Measurements from ENCODE around the gene PHF13.

PHF13 gene

GRCh38 chr1:6614929-6615785 is 1.6 kb downstream of the PHF13 start:
- Histone ChIP-seq H3K4me3 (ENCODE audit: low read depth, low read length) (peak overlapping the region; percentile 51), H3K4me1 (no peaks in the 10 kb centered on the region), H3K9me3 (no peaks in the 10 kb centered on the region), H3K27me3 (no peaks in the 10 kb centered on the region), H3K36me3 (no peaks in the 10 kb centered on the region; the same call in none of the 2 replicates)
- DNase-seq, result no peak
- TF ChIP-seq, protein P1, sequence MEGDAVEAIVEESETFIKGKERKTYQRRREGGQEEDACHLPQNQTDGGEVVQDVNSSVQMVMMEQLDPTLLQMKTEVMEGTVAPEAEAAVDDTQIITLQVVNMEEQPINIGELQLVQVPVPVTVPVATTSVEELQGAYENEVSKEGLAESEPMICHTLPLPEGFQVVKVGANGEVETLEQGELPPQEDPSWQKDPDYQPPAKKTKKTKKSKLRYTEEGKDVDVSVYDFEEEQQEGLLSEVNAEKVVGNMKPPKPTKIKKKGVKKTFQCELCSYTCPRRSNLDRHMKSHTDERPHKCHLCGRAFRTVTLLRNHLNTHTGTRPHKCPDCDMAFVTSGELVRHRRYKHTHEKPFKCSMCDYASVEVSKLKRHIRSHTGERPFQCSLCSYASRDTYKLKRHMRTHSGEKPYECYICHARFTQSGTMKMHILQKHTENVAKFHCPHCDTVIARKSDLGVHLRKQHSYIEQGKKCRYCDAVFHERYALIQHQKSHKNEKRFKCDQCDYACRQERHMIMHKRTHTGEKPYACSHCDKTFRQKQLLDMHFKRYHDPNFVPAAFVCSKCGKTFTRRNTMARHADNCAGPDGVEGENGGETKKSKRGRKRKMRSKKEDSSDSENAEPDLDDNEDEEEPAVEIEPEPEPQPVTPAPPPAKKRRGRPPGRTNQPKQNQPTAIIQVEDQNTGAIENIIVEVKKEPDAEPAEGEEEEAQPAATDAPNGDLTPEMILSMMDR (IDR thresholded peaks at IDR 0.05; ENCODE audit: low read depth, low read length), result no peak

DNA sequence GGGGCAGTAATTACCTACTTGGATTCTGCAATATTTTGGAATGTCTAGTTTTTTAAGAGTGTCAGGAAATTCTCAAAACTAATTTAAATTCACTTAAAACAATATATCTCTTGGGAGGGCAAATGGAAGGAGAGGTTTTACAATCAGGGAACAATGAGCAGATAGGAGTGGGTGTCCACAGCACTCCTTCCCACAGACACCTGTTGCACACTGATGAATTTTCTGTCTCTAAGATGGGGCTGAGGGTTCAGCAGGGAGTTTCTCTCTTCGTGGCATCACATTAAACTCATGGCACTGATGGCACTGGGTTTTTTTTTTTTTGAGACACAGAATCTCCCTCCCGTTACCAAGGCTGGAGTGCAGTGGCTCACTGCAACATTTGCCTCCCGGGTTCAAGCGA is 5.5 kb downstream of the PHF13 start:
- DNase-seq, result no peak
- Histone ChIP-seq H3K36me3 (peaks cover 3% of the 10 kb centered on the region), H3K27me3 (no peaks in the 10 kb centered on the region), H3K4me3 (ENCODE audit: low read depth, low read length) (no peak overlapping the region), H3K9me3 (no peaks in the 10 kb centered on the region), H3K4me1 (no peaks in the 10 kb centered on the region)
- TF ChIP-seq, protein P1 (IDR thresholded peaks at IDR 0.05; ENCODE audit: low read depth, low read length), result no peak

DNA sequence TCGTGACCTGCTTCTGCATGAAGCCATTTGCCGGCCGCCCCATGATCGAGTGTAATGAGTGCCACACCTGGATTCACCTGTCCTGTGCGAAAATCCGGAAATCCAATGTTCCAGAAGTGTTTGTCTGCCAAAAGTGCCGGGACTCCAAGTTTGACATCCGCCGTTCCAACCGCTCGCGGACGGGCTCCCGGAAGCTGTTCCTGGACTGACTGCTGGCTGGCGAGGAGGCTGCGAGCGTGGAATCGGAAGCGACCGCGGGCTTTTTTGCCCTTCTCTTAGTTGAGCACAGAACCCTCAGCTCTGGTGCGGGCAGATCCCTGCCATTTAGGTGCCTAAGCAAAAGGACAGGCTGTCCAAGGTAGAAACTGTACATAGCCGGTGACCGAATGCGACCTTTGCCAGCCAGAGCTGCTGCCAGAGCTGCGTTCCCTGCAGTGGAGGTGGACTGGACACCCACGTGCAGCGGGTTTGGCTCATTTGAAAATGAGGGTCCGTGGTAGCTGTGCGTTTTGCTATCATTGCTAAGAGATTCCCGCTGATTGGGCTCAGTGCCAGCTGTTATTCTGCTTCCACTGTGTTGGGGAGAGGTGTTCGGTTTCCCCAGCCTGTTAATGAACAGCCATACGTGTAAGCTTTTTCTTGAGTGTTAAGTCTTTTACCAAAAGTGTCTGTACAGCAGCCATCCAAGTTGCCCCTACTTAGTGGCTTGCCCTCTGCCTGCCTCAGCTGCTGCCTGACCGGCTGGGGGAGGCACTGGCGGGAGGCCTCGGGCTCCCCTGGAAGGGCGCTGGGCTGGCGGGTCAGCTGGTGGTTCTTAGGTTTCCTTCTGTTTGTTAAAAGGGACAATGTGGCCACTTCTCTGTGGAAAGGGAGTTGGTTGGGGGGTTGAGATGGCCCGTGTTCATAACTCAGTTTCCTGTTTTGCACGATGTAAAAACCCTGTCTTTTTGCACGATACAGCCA is 8.2 kb downstream of the PHF13 start:
- TF ChIP-seq, protein P1 (IDR thresholded peaks at IDR 0.05; ENCODE audit: low read depth, low read length), result no peak
- no peaks in the 10 kb centered on the region for H3K4me1 ChIP-seq
- H3K9me3 ChIP-seq, result no peaks in the 10 kb centered on the region
- no peak overlapping the region for H3K4me3 ChIP-seq (ENCODE audit: low read depth, low read length)
- H3K36me3 ChIP-seq, result peaks cover 3% of the 10 kb centered on the region
- DNase-seq, result no peak
- no peaks in the 10 kb centered on the region for H3K27me3 ChIP-seq

- Histone ChIP-seq H3K4me1 (no peaks in the 10 kb centered on the region), H3K27me3 (no peaks in the 10 kb centered on the region), H3K9me3 (no peaks in the 10 kb centered on the region), H3K4me3 (ENCODE audit: low read depth, low read length) (no peak overlapping the region), H3K36me3 (peaks cover 3% of the 10 kb centered on the region)
- TF ChIP-seq, protein P1 (IDR thresholded peaks at IDR 0.05; ENCODE audit: low read depth, low read length), result no peak
- no peak for DNase-seq
Observed at GRCh38 chr1:6622396-6623152, 9.0 kb downstream of the PHF13 start.

DNA sequence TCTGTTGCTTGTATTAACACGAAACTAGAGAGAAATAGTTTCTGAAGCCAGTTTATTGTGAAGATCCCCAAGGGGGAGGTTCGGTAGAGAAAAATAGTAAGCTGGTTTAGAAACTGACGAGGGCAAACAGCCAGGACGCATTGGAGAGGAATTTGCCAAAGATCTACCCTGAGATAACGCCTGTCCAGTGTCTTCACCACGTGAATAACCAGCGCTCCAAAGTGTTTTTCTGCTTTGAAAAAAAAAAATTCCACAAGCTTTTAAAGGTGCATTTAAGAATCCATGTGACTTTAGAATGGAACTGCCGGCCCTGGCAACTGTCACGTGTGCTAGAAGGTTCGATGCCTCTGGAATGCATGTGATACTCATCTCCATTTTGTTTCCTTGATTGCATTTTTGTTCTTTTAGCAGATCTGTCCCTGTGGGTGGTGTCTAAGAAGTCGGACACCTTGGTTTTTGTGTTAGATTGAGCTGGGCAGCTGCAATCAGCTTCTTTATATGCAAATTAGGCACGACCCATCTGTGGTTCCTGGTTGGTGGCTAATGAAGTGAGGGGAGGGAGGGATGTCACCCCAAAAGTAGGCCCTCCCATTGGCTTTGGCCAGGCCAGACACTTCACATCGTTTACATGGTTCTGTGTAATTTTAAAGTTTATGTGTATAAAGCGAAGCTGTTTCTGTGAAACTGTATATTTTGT is 9.9 kb downstream of the PHF13 start:
- Histone ChIP-seq H3K27me3 (no peaks in the 10 kb centered on the region), H3K4me1 (no peaks in the 10 kb centered on the region), H3K36me3 (peaks cover 3% of the 10 kb centered on the region), H3K4me3 (ENCODE audit: low read depth, low read length) (no peak overlapping the region), H3K9me3 (no peaks in the 10 kb centered on the region)
- TF ChIP-seq, protein P1 (IDR thresholded peaks at IDR 0.05; ENCODE audit: low read depth, low read length), result no peak
- no peak for DNase-seq
